ENCODE measurements around the gene TSEN15. TPM values are rescaled to one million over a fixed set of nuclear protein-coding genes. Genes with fewer than 3 reads are reported as not detected.
"Not testable (repeated sequence)": the region's sequence is repeated elsewhere in the genome, so short reads cannot be mapped to it uniquely, and the experiment has no call there.

TSEN15 gene
- total and polyA plus RNA-seq, 9 of the 15 experiments (the other 6 are each of a cell fraction or from before 2014, with no cell fraction given) = 25.6 to 121 (median 91.3) TPM

DNA sequence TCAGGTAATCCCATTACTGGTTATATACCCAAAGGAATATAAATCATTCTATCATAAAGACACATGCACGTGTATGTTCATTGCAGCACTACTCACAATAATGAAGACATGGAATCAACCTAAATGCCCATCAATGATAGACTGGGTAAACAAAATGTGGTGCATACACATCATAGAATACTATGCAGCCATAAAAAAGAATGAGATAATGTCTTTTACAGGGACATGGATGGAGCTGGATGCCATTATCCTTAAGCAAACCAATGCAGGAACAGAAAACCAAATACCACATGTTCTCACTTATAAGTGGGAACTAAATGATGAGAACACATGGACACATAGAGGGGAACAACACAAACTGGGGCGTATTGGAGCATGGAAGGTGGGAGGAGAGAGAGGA lies 8.2 kb upstream of the TSEN15 start:
- H3K27ac ChIP-seq (ENCODE audit: extremely low read depth, low read depth, low read length); H3K4me2 ChIP-seq (ENCODE audit: insufficient read depth, low read length); DNase-seq (ENCODE audit: extremely low read depth in 1 of 4, low spot score in 3 of 4); intact Hi-C loops (cut with micrococcal nuclease); H3K4me3 ChIP-seq; H3K36me3 ChIP-seq (ENCODE audit: control insufficient read depth, insufficient read depth, low read length); H4K20me1 ChIP-seq (replicated peaks; ENCODE audit: control insufficient read depth, insufficient read depth, low read length); FAIRE-seq; H3K9me1 ChIP-seq (ENCODE audit: control insufficient read depth, insufficient read depth, low read length); BruUV-seq (replicated peaks); in situ Hi-C loops (cut with MboI); H3K79me2 ChIP-seq (ENCODE audit: control insufficient read depth, insufficient read depth, low read length); ATAC-seq; H3K9ac ChIP-seq (ENCODE audit: insufficient read depth in 1 of 2, low read depth in 2 of 2, low read length in 2 of 2); CTCF ChIA-PET (ENCODE audit: low intra/inter-chr PET ratio); H3K27me3 ChIP-seq (ENCODE audit: control insufficient read depth in 2 of 2, insufficient read depth in 2 of 2, low read length in 2 of 2); H3K9me3 ChIP-seq (replicated peaks; ENCODE audit: control insufficient read depth, insufficient read depth, low read depth, low read length); H2AFZ ChIP-seq (ENCODE audit: low read depth, low read length): not testable (repeated sequence)
- POLR2A ChIA-PET = interaction anchor here (2.1 kb wide), 1 partner anchor 11 kb away, joined by 10 read pairs; no protein-coding TSS in a partner anchor
- 70% methylated on average over 2 of the region's 2 CpGs for WGBS (ENCODE audit: insufficient coverage, low coverage, missing lambda C conversion rate)
- peaks cover 0 to 11% of the 10 kb centered on the region in 2 experiments; a peak in 2 of 5 replicates for H3K4me1 ChIP-seq (replicated peaks in 1 of 2; ENCODE audit: control insufficient read depth in 2 of 2, insufficient read depth in 2 of 2, low read length in 2 of 2)
- TF ChIP-seq ZNF146 (CRISPR knock-in tag; IDR thresholded peaks at IDR 0.05; ENCODE audit: unreplicated experiment) (peak; percentile 96), BCOR (IDR thresholded peaks at IDR 0.05) (0 out of 2 replicates have a peak, but pooled peaks have one; percentile 30)

DNA sequence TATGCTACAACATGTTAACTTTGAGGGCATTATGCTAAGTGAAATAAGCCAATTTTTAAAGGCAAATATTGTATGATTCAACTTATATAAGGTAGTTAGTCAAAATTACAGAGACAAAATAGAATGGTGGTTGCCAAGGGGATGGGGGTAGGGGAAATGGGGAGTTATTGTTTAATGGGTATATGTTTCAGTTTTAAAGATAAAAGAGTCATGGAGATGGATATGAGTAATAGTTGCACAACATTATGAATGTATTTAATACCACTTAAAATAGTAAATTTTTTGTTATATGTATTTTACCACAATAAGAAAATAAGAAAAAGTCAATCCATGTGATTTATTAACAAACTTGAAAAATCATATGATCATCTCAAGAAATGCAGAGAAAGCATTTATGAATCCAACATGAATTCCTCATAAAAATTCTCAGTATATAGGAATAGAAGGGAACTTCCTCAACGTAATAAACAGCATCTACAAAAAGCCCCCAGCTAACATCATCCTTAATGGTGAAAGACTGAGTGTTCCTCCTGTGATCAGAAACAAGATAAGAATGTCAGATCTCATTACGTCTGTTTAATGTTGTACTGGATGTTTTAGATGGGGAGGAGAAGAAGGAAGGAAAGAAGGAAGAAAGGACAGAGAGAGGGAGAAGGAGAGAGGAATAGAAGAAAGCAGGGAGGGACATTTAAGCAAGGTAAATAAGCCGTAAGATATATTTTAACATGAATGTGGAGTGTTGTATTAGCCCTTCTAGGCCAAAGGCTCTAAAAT lies 6.7 kb upstream of the TSEN15 start:
- Histone ChIP-seq H3K4me1 (replicated peaks in 1 of 2; ENCODE audit: control insufficient read depth in 2 of 2, insufficient read depth in 2 of 2, low read length in 2 of 2) (peaks cover 0 to 3% of the 10 kb centered on the region in 2 experiments; a peak in 1 of 5 replicates), H3K4me2 (ENCODE audit: insufficient read depth, low read length) (no peak overlapping the region), H4K20me1 (replicated peaks; ENCODE audit: control insufficient read depth, insufficient read depth, low read length) (no peaks in the 10 kb centered on the region), H3K9me1 (ENCODE audit: control insufficient read depth, insufficient read depth, low read length) (no peaks in the 10 kb centered on the region), H3K9ac (ENCODE audit: insufficient read depth in 1 of 2, low read depth in 2 of 2, low read length in 2 of 2) (no peak overlapping the region), H3K36me3 (ENCODE audit: control insufficient read depth, insufficient read depth, low read length) (no peaks in the 10 kb centered on the region), H3K27me3 (ENCODE audit: control insufficient read depth in 2 of 2, insufficient read depth in 2 of 2, low read length in 2 of 2) (no peaks in the 10 kb centered on the region), H3K79me2 (ENCODE audit: control insufficient read depth, insufficient read depth, low read length) (no peaks in the 10 kb centered on the region), H3K9me3 (replicated peaks; ENCODE audit: control insufficient read depth, insufficient read depth, low read depth, low read length) (no peaks in the 10 kb centered on the region), H3K27ac (ENCODE audit: extremely low read depth, low read depth, low read length) (no peak overlapping the region), H2AFZ (ENCODE audit: low read depth, low read length) (peak overlapping the region; percentile 65; the same call in 1 of the 2 replicates), H3K4me3 (no peak overlapping the region)
- ChIA-PET CTCF (ENCODE audit: low intra/inter-chr PET ratio) (no interaction called here), POLR2A (no interaction called here)
- in situ Hi-C loops (cut with MboI) = no loop called here
- WGBS (ENCODE audit: insufficient coverage, low coverage, missing lambda C conversion rate) = 39% methylated on average over 3 of the region's 3 CpGs
- FAIRE-seq (no peak), DNase-seq (ENCODE audit: extremely low read depth in 1 of 4, low spot score in 3 of 4) (no peak), ATAC-seq (0 out of 3 replicates have a peak, but pooled peaks have one; percentile 19)
- intact Hi-C loops (cut with micrococcal nuclease) = no loop called here
- BruUV-seq (replicated peaks) = no TSS peak
- no peak for TF ChIP-seq IFI16 (CRISPR knock-in tag; IDR thresholded peaks at IDR 0.05)
- no peak for TF ChIP-seq JUNB (CRISPR knock-in tag; conservative IDR thresholded peaks at IDR 0.05)
- TF ChIP-seq, protein P1, sequence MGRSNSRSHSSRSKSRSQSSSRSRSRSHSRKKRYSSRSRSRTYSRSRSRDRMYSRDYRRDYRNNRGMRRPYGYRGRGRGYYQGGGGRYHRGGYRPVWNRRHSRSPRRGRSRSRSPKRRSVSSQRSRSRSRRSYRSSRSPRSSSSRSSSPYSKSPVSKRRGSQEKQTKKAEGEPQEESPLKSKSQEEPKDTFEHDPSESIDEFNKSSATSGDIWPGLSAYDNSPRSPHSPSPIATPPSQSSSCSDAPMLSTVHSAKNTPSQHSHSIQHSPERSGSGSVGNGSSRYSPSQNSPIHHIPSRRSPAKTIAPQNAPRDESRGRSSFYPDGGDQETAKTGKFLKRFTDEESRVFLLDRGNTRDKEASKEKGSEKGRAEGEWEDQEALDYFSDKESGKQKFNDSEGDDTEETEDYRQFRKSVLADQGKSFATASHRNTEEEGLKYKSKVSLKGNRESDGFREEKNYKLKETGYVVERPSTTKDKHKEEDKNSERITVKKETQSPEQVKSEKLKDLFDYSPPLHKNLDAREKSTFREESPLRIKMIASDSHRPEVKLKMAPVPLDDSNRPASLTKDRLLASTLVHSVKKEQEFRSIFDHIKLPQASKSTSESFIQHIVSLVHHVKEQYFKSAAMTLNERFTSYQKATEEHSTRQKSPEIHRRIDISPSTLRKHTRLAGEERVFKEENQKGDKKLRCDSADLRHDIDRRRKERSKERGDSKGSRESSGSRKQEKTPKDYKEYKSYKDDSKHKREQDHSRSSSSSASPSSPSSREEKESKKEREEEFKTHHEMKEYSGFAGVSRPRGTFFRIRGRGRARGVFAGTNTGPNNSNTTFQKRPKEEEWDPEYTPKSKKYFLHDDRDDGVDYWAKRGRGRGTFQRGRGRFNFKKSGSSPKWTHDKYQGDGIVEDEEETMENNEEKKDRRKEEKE (IDR thresholded peaks at IDR 0.05; ENCODE audit: borderline replicate concordance in 1 of 2, control insufficient read depth in 1 of 2, low read depth in 2 of 2, low read length in 1 of 2) = no peak
- no peak for TF ChIP-seq TAL1 (IDR thresholded peaks at IDR 0.05)
- no peak for TF ChIP-seq CSDE1 (IDR thresholded peaks at IDR 0.05)

Data from K562 (cell line).